ENCODE data around the gene STXBP5.
A peak's percentile ranks its signal among the peaks of the same experiment; 100 is the strongest.

The STXBP5 gene

DNA sequence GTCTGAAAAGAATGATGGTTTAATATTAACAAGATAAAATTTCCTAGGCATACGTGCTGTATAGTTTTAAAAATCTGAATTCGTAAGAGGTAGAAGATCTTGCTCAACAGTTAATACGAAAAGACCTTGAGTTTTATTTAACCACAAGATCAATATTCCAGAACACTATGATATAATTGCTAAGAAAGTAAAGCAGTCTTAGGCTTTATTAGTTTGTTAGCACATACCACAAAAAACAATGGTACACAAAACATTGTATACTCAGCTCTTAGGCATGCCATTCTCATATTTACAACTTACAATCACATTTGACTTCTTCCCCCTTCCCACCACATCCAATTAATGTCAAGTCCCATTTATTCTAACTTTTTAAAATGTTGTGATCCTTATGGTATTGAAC, 24.4 kb upstream of the STXBP5 start:
- DNase-seq = no peak

DNA sequence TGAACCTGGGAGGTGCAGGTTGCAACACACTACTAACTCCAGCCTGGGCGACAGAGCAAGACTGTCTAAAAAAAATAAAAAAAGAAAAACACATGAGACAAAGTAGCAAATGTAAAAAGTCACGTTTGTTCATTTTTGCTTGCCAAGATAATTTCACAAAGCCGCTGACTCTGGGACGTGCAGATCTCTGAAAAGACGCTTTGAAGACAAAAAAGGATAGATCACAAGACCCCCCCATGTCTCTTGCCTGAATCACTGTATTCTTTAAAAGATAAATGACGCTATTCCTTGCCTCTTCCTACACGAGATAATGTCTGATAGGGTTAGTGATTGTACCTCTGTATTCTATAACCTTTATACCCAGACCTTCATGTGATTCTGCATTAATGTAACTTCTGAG, 23.3 kb upstream of the STXBP5 start:
- no peak for DNase-seq

DNA sequence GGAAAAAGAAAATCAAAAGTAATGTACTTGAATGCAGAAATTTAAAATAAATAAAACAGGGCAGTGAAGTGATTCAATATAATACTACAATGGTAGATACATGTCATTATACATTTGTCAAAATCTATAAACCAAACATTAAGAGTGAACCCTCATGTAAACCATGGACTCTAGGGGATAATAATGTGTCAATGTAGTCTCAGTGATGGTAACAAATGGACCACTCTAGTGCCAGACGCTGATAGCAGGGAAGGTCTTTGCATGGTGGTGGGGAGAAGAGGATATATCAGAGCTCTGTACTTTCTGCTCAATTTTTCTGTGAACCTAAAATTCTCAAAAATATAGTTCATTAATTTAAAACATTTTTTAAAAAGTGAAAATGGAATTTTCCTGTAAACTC, 19.8 kb upstream of the STXBP5 start:
- DNase-seq = no peak

DNA sequence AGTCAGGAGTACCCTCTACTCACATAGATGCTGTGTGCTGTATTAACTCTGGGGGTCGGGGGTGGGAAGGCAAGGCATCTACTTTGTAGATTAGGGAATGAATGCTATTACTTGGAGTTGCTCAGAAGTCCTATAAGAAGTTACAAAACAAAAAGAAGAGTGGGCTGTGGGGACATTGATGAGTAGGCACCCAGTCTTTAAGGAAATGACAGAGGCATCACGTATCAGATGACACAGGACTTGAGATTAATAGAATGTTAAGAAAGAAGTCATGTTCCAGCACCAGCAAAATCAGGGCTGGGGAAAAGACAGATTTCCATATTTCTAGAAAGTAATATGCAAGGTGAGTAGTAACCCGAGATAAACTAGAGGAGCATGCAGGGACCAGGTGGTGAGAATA, 19.0 kb upstream of the STXBP5 start:
- DNase-seq = no peak

DNA sequence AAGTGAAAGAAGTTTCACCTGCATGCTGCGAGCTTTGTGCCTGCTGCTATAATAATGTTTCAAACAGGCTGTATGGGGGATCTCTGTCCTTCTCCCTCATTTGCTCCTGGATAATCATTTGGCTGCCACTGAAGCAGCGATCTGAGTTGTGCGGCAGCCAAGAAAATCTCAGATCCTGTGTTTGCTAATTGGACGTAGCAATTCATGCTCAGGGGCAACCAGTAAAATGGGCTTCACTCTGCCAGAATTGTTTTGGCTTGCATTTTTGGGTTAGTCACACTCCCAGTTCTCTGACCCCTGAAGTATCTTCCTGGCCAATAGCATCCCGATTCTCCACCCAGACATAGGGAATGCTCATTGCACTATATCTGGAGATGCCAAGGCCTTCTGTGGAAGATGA, 13.7 kb upstream of the STXBP5 start:
- no peak for DNase-seq

DNA sequence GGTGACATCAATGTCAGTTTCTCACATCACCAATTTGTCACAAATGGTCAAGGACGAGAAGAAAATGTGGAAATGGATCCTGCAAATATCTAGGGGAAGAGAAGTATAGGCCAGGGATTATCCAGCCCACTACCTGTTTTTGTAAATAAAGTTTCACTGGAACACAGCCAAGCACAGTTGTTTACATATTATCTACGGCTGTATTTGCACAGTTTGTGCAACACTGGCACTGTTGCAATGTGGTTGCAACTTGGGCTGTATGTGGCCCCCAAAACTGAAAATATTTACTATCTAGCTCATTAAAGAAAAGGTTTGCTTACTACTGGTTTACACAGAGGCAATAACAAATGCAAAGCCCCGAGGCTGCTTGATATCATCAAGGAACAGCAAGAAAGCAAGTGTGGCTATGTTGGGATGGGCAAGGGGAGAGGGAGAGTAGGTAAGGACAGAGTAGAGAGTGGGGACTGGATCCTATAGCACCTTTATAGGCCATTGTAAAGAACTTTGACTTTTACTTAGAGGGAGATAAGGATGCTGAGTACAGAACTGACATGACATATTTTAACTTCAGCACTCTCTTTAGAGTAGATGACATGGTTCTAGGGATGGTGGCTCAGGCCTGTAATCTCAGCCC, 11.8 kb upstream of the STXBP5 start:
- DNase-seq = no peak

DNA sequence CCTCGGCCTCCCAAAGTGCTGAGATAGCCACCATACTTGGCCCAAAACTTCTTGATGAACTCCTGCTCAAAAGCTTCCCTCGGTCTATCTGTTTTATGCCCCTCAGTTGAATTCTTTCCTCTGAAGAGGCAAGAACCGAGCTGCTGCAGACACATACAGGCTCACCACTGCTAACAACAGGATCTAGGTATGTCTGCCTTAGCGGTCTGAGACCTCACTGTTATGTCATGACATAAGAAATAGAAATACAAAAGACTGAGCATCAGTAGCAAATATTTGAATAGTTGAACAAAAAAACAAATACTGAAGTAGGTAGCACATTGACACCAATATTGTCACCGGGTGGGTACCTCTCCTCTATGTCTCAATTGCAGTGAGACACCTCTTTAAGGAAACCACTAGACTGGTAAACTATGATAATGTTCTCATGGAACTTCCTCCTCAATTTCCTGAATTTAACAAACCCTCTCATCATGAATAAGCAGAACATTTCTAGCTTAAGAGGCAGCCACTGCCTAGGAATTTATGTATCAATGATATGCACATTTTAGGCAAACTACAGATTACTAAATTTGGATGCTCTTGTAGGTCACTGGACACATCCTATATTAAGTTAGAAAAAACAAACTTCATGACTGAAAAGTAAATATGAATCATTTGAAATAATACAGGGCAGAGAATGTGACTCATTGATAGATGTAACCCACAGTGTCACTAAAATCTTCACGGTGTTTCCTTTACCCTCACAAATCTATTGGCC, 9.4 kb upstream of the STXBP5 start:
- DNase-seq = no peak

GRCh38 chr6:147195510-147195909, 8.7 kb upstream of the STXBP5 start:
- no peak for DNase-seq

- DNase-seq = no peak
Measured at GRCh38 chr6:147195987-147196386, 8.2 kb upstream of the STXBP5 start.

GRCh38 chr6:147200711-147201110, 3.5 kb upstream of the STXBP5 start:
- DNase-seq = no peak

DNA sequence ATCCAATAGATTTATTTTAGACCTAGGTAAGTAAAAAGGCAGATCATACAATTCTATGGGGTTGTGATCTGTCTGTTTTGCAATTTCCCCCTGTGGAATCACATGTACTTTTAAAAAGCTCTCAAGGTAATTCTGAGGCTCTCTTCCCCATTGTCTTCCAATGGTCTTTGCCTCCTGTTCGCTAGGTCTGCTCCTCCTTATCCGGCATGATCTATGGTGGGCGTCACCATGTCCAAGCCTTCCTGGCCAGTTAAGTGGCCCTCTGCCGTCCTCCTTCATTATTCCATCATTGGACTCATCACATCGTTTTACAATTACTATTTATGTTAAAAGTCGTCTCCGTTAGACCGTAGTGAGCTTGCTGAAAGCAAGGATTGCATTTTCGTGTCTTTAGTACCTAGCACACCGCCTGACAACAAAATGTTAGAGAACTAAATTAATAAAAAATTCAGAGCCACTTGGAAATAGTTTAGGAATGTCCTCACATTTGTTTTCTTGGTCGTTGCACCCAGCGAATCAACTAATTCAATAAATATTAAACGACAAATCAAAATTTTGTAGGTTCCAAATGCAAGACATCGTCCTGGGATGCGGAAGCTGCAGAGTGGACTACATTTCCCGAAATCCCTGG, 2.2 kb upstream of the STXBP5 start:
- DNase-seq = no peak

GRCh38 chr6:147202516-147203310, 1.5 kb upstream of the STXBP5 start:
- DNase-seq = peak; percentile 93

- peak; percentile 78 for DNase-seq
Measured at GRCh38 chr6:147203311-147204059, 732 bp upstream of the STXBP5 start.

DNA sequence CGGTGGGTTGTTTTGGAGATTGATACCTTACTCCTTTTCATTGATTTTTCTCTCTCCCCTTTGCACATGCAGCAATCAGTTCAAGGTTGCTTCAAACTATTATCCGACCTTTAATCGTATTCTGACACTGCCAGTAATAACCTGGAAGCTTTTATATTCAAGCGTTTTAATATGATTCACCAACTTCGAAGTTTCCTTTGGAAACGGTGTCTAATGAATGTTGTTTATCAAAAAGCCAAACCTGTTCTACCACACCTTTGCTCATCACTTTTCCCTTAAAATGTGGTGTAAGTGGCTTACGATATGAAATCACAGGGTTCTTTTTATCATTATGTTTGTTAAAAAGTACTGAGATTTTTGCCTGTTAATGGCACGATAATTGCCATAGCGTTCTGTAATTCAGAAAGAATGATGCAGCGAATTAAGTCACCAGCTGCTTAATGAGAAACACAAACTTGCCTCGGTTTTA, 660 bp downstream of the STXBP5 start:
- DNase-seq = peak; percentile 5

DNA sequence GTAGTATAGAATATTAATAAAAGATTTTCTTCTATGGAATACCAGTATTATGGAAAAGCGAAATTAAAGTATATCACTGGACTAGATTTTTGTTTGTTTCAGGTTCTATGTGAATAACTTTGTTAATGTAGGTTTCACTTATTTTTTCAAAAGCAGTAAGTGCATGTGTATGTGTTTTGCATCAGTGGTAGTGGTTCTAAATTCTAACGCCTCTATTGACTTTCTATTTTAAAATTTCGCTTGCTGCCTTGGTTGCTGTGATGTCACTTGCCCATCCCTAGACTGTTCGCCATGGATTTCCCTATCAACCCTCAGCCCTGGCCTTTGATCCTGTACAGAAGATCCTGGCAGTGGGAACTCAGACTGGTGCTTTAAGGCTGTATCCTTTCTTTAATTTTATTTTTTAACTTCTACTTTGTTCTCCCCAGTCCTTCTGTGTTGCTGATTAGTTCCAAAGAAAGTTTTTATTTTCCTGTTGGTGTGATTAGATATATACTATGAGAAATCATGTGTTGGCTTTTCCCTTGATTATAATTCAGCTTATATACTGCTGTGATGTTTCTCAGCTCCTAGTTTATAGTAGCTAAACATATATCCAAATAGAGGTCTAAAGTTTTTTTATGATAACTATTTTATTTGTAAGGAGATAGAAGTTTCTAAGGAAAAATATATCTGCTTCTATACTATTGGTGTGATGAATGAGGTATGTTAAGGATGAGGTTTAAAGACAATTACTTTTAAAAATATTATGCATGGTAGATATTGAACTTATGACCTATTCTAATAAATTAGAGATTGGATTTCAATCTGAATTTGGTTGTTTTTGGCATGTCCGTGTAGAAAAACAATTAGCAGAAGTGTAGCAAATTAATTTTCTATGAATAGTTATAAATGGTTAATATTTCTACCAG, 1.7 kb downstream of the STXBP5 start:
- DNase-seq = no peak

DNA sequence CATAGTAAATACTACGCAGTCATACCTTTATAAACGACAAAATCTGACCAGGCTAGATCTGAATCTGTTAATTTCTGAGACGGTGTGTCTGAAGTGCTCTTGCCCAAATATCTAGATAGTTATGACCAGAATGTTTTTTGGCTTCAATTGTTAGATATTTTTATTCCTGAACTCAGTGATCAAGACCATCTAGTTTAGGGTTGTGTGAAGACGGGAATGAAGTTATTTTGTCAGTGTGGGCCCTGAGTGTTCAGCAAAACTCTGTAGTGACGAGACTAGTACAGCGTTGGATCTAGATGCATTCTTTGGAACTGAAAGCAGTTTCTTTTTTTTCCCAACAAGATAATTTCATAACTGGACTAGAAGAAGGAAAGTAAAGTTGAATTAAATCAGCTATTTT, 3.1 kb downstream of the STXBP5 start:
- DNase-seq = no peak

GRCh38 chr6:147207837-147208754, 3.9 kb downstream of the STXBP5 start:
- no peak for DNase-seq

DNA sequence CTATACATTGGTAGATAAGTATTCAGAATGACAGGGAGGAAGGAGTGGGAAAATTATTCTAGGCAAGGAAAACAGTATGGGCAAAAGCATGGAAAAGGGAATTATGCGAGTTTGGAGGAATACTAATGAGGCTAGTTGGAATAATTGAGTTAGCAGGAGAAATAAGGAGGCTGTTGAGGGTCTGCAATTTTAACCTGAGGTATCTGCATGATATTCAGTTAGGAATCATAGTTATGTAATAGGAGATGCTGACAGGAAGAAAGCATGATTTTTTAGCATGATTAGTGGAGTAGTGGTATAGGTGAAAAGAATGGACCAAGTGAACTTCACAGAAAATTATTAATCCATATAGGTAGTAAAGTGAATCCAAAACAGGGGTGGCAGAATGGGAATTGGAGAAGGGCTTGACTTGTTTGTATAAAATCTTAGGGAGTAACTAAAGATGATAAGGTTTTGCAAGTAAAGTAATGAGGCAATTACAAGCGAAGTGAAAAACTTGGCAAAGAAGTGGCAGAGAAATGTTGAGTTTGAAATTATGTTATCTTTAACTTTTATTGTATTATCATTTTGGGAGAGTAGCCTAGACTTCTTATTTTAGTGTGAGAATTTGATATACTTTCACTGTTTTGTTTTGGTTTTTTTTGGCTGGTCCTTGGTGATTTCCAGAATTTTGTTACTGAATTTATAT, 5.7 kb downstream of the STXBP5 start:
- DNase-seq = no peak

DNA sequence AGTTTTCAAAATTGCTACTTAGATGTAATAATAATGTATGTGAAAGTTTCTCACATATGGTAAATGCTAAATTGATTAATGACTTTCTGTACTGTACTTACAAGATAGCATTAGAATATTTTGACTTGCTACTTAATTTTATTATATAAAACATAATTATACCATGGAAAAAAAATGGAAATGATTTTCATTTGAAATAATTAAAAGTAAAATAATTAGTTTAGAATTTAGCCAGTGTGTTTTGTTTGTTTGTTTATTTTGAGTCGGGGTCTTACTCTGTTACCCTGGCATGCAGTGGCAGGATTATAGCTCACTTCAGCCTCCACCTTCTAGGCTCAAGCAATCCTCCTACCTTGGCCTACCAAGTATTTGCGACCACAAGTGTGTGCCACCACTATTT, 7.1 kb downstream of the STXBP5 start:
- no peak for DNase-seq

DNA sequence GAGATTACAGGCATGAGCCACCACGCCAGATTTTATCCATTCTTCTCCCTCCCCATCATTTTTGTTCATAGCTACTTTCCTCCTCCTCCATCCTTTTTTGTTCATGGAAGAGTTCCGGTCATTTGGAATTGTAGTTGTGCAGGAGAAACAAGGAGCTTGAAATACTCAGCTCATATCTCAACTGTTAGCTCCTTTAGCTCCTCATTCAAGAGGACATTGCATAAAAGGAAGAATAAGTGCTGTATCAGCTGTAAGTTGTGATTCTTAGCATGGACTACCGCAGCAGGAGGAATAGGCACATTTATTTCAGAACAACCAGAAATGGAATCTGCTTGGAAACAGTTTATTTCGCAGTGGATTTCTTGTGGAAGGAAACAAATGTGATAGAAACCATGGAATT, 7.6 kb downstream of the STXBP5 start:
- no peak for DNase-seq

Data from CD4-positive, alpha-beta T cell treated with Interleukin-12 subunit alpha and Interleukin-12 subunit beta, for 1 hour (primary cell).